Measurements from ENCODE around the gene GCN1. TPM values are rescaled to one million over a fixed set of nuclear protein-coding genes. Genes with fewer than 3 reads are reported as not detected.

GCN1 gene
- total RNA-seq, 1 donor from 2014 or later, result 134 TPM

DNA sequence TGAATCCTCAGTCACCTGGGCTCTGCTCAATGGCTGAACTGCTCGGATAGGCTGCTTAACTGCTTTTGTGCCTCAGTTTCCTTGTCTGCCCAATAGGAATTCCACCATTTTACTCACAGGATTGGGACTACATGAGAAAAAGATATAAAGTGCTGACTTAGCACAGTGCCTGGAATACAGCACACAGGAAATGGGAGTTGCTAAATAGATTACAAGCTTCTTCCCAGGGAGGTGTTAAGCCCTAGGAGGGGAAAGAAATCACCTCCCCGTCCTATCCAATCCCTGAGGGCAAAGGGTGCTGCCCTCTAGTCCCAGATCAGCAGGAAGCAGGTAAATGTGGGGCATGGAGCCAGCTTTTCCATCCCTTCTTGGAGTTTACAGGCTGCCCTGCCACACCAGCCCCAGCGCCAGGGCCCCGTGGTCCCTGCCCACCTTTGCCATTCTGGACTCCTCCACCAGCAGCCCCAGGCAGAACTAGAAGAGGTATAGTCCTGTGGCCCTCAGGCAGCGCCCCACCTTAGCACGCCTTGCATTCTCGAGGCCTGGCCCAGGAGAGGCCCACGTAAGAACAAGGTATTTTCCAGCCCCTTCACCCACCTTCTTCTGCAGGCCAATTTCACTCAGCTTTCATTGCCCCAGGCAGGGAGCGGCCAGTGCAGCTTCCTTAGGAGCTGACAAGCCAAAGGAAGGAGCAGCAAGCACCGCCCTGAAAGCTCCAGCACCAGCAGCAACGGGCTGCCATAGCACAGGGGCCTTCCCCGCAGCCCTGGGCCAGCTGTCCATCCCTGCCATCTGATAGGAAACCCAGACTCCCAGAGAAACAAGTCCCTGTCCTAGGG, 35.2 kb upstream of the GCN1 start:
- Mint-ChIP-seq H3K4me3 (peak overlapping the region; percentile 53), H3K36me3 (no peaks in the 10 kb centered on the region), H3K9me3 (no peaks in the 10 kb centered on the region), H3K27me3 (ENCODE audit: low read depth) (no peaks in the 10 kb centered on the region), H3K27ac (peak overlapping the region; percentile 99), H3K4me1 (peaks cover 86% of the 10 kb centered on the region)
- TF ChIP-seq, protein P1, sequence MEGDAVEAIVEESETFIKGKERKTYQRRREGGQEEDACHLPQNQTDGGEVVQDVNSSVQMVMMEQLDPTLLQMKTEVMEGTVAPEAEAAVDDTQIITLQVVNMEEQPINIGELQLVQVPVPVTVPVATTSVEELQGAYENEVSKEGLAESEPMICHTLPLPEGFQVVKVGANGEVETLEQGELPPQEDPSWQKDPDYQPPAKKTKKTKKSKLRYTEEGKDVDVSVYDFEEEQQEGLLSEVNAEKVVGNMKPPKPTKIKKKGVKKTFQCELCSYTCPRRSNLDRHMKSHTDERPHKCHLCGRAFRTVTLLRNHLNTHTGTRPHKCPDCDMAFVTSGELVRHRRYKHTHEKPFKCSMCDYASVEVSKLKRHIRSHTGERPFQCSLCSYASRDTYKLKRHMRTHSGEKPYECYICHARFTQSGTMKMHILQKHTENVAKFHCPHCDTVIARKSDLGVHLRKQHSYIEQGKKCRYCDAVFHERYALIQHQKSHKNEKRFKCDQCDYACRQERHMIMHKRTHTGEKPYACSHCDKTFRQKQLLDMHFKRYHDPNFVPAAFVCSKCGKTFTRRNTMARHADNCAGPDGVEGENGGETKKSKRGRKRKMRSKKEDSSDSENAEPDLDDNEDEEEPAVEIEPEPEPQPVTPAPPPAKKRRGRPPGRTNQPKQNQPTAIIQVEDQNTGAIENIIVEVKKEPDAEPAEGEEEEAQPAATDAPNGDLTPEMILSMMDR (IDR thresholded peaks at IDR 0.05; ENCODE audit: unreplicated experiment), result no peak
- DNase-seq (ENCODE audit: low spot score in 2 of 2, unreplicated experiment in 2 of 2), result peak in 1 of 2 experiments; percentile 72

DNA sequence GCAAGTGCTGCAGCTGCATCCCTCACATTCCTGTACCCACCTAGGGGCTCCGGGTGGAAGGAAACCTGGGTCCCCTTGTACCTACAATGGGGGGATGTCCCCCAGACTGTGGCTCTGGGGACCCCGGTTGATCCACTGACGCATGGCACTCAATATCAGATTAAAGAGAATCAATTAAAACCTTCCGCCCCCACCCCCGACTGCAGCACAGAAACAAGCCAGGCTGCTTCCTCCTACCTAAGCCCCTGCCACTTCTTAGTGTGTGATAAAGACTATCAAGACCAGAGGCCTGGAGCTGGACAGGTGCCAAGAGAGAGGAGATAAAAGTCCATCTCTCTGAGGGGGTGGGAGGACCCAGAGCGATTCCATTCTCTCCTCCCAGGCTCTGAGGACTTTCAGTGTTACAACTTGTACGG, 34.6 kb upstream of the GCN1 start:
- DNase-seq (ENCODE audit: low spot score in 2 of 2, unreplicated experiment in 2 of 2), result peak; percentile 82
- TF ChIP-seq, protein P1 (IDR thresholded peaks at IDR 0.05; ENCODE audit: unreplicated experiment), result no peak
- H3K27ac Mint-ChIP-seq, result peak overlapping the region; percentile 99
- H3K4me3 Mint-ChIP-seq, result peak overlapping the region; percentile 53
- no peaks in the 10 kb centered on the region for H3K36me3 Mint-ChIP-seq
- H3K9me3 Mint-ChIP-seq, result no peaks in the 10 kb centered on the region
- H3K4me1 Mint-ChIP-seq, result peaks cover 83% of the 10 kb centered on the region
- H3K27me3 Mint-ChIP-seq (ENCODE audit: low read depth), result no peaks in the 10 kb centered on the region

DNA sequence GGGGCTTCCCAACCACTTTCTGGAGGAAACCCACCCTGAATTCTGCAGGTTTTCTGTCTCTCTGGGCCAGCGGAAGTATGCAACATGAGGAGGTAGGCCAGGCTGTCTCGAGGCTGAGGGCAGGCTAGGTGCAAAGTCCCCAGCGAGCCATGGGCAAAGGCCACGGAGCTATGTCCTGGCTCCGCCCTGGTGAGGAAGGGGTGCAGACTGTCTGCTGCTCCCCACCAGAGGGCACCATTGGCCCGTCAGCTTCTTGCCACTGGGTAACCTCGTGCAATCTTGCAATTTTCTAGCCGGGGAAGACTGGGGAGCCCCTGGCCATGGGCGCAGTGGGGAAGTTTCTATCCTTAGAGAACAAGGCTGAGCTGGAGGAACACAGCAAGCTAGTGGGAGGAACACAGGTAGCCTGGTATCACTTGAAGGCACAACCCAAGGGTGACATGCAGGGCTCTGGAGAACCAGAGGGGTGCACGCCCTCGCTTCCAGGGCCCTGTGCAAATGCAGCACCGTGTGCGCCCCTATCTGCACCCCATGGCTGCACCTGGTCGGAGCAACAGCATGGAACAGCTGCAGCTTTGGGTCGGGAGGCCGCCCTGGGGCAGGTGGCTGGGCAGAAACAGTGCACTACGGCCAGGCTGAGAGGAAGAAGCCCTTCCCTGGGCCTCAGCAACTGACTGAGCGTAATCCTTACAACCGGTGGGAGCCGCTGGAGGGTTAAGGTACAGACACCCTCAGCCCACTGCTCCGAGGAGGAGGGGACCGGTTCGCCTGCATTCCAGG, 34.0 kb upstream of the GCN1 start:
- Mint-ChIP-seq H3K36me3 (no peaks in the 10 kb centered on the region), H3K27me3 (ENCODE audit: low read depth) (no peaks in the 10 kb centered on the region), H3K4me1 (peaks cover 77% of the 10 kb centered on the region), H3K27ac (peak overlapping the region; percentile 99), H3K4me3 (peak overlapping the region; percentile 53), H3K9me3 (no peaks in the 10 kb centered on the region)
- peak; percentile 87 to 92 for DNase-seq (ENCODE audit: low spot score in 2 of 2, unreplicated experiment in 2 of 2)
- TF ChIP-seq, protein P1 (IDR thresholded peaks at IDR 0.05; ENCODE audit: unreplicated experiment), result peak; percentile 84

DNA sequence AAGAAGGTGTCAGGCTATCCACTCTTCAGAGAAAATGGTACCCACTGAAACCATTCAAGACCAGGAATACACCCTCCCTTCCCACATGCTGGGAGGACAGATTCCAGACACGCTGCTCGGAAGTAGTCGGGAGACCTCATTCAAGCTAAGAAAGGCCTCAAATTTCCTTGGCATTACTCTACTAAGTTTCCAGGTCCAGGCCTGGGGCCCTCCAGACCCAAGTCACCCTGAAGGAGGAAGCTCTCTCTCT, 33.5 kb upstream of the GCN1 start:
- Mint-ChIP-seq H3K27ac (peak overlapping the region; percentile 99), H3K4me3 (no peak overlapping the region), H3K9me3 (no peaks in the 10 kb centered on the region), H3K36me3 (peaks cover 3% of the 10 kb centered on the region), H3K27me3 (ENCODE audit: low read depth) (no peaks in the 10 kb centered on the region), H3K4me1 (peaks cover 72% of the 10 kb centered on the region)
- TF ChIP-seq, protein P1 (IDR thresholded peaks at IDR 0.05; ENCODE audit: unreplicated experiment), result no peak
- DNase-seq (ENCODE audit: low spot score in 2 of 2, unreplicated experiment in 2 of 2), result no peak

DNA sequence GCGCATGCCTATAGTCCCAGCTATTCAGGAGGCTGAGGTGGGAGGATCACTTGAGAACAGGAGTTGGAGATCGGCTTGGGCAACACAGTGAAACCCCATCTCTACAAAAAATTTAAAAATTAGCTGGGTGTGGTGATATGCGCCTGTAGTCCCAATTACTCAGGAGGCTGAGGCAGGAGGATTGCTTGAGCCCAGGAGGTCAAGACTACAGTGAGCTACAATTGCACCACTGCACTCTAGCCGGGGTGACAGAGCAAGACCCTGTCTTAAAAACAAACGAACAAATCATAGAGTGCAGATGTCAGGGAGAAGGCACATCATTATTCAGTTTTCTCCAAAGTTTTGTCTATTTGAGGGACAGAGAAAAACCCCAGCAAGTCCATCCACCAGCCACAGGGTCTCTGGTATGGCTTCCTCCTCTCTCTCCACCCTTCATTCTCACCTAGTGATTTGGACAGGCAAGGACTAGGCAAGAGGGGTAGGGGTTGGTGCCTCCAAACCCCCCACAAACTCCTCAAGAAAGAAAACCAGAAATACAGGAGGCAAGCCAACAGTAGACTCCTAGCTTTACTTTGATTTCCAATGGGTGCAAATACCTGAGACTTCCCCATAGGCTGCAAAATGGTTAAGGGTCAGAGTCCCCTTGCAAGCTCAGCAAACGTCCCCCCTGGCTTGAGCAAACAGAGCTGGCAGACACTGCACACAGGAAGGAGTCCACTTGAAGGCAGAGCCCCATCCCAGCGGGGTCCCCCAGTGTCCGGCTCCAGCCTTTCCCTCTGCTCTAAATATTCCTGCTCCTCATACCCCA, 32.9 kb upstream of the GCN1 start:
- H3K4me3 Mint-ChIP-seq, result no peak overlapping the region
- peaks cover 6% of the 10 kb centered on the region for H3K36me3 Mint-ChIP-seq
- no peaks in the 10 kb centered on the region for H3K27me3 Mint-ChIP-seq (ENCODE audit: low read depth)
- H3K27ac Mint-ChIP-seq, result peak overlapping the region; percentile 99
- peaks cover 67% of the 10 kb centered on the region for H3K4me1 Mint-ChIP-seq
- DNase-seq (ENCODE audit: low spot score in 2 of 2, unreplicated experiment in 2 of 2), result no peak
- TF ChIP-seq, protein P1 (IDR thresholded peaks at IDR 0.05; ENCODE audit: unreplicated experiment), result no peak
- H3K9me3 Mint-ChIP-seq, result no peaks in the 10 kb centered on the region
